K562 (cell line): ENCODE measurements around the gene MC1R. TPM values are rescaled to one million over a fixed set of nuclear protein-coding genes. Genes with fewer than 3 reads are reported as not detected.

ENCODE experiments used
- ATAC-seq: fragments of 200-7000 bp; cut with Tn5 transposase; 3 replicates; pipeline ENCODE4 v1.9.1; 2020; ENCODE audit warnings: moderate library complexity
- BruUV-seq: library from RNA; stranded (reverse); fragments of 400-500 nt; replicated peaks from 2 replicates; lab custom pipeline; 2021; lab: Mats Ljungman, UMichigan
- CTCF ChIA-PET: fragments of 300-600 bp; formaldehyde crosslinking; extraction: SDS; loops from one replicate; lab custom pipeline; 2021; ENCODE audit warnings: low intra/inter-chr PET ratio; lab: Yijun Ruan, JAX
- POLR2A ChIA-PET: fragments of 300-600, 350-650 bp; sonication (Branson Sonifier 250); formaldehyde crosslinking; extraction: SDS; loops from one replicate; lab custom pipeline; 2021; ENCODE audit warnings: antibody characterized with exemption, inconsistent platforms; lab: Yijun Ruan, JAX
- DNase-seq, 4 experiments: peaks; one replicate each; pipeline versions ENCODE4 v3.0.0 to v3.0.0-alpha.2; 2011 to 2018; ENCODE audit warnings: low spot score in 3 of 4, mixed read lengths in 3 of 4; ENCODE audit errors: extremely low read depth in 1 of 4
- FAIRE-seq: peaks from 2 replicates; lab custom pipeline; 2011; peaks lifted over from hg19 to GRCh38; lab: Jason Lieb, UNC
- H2AFZ ChIP-seq: 2 replicates; pipeline ENCODE4 v1.6.0; 2011; ENCODE audit warnings: low read depth, low read length, control low read depth, inconsistent platforms
- H3K27ac ChIP-seq: fragments of 200-600 bp; 3 replicates; pipeline ENCODE4 v1.8.0; 2011; ENCODE audit warnings: low read depth, mild to moderate bottlenecking, control low read depth, inconsistent platforms, low read length, moderate library complexity, mixed read lengths; ENCODE audit errors: extremely low read depth
- H3K27me3 ChIP-seq, 2 experiments: fragments of 300-600 bp in 1 of 2; 2 replicates in 1 of 2; 3 replicates in 1 of 2; pipeline versions ENCODE4 v1.6.0 to v1.8.0; 2011; ENCODE audit warnings: inconsistent platforms in 2 of 2, low read length in 2 of 2, mild to moderate bottlenecking in 1 of 2, mixed read lengths in 1 of 2, moderate library complexity in 1 of 2; ENCODE audit not compliant: control insufficient read depth in 2 of 2, insufficient read depth in 2 of 2
- H3K36me3 ChIP-seq: fragments of 300-600 bp; 3 replicates; pipeline ENCODE4 v1.8.0; 2011; ENCODE audit warnings: mild to moderate bottlenecking, low read length, inconsistent platforms; ENCODE audit not compliant: control insufficient read depth, insufficient read depth
- H3K4me1 ChIP-seq, 2 experiments: fragments of 200-600 bp in 1 of 2; replicated peaks in 1 of 2; 2 replicates in 1 of 2; 3 replicates in 1 of 2; pipeline versions ENCODE4 v1.5.1 to v1.8.0; 2011; ENCODE audit warnings: inconsistent platforms in 2 of 2, low read length in 2 of 2, mild to moderate bottlenecking in 1 of 2, mixed read lengths in 1 of 2, moderate library complexity in 1 of 2; ENCODE audit not compliant: control insufficient read depth in 2 of 2, insufficient read depth in 2 of 2
- H3K4me2 ChIP-seq: 2 replicates; pipeline ENCODE4 v1.6.1; 2011; ENCODE audit warnings: low read length, control low read depth, inconsistent platforms, mixed read lengths; ENCODE audit not compliant: insufficient read depth
- H3K4me3 ChIP-seq: fragments of 200-600 bp; sonication (generic), shearing (Covaris generic); 2 replicates; pipeline ENCODE4 v1.5.1; 2016; ENCODE audit warnings: control low read depth, inconsistent platforms
- H3K79me2 ChIP-seq: fragments of 200-600 bp; 3 replicates; pipeline ENCODE4 v1.8.0; 2011; ENCODE audit warnings: low read length, inconsistent platforms; ENCODE audit not compliant: control insufficient read depth, insufficient read depth
- H3K9ac ChIP-seq, 2 experiments: 2 replicates each; pipeline versions ENCODE4 v1.6.0 to v1.6.1; 2011; ENCODE audit warnings: low read depth in 2 of 2, low read length in 2 of 2, control low read depth in 1 of 2, inconsistent platforms in 1 of 2, mild to moderate bottlenecking in 1 of 2, mixed read lengths in 1 of 2; ENCODE audit not compliant: insufficient read depth in 1 of 2
- H3K9me1 ChIP-seq: one replicate; pipeline ENCODE4 v1.6.0; 2011; ENCODE audit warnings: inconsistent platforms, mild to moderate bottlenecking, low read length, moderate library complexity; ENCODE audit not compliant: control insufficient read depth, insufficient read depth
- H3K9me3 ChIP-seq: replicated peaks from 2 replicates; pipeline ENCODE4 v1.5.1; 2011; ENCODE audit warnings: low read depth, low read length, inconsistent platforms; ENCODE audit not compliant: control insufficient read depth, insufficient read depth
- H4K20me1 ChIP-seq: replicated peaks from 2 replicates; pipeline ENCODE4 v1.6.1; 2011; ENCODE audit warnings: low read length, inconsistent platforms, mixed read lengths; ENCODE audit not compliant: control insufficient read depth, insufficient read depth
- BACH1 ChIP-seq: fragments of 200-800 bp; sonication (Bioruptor generic); IDR thresholded peaks from 2 replicates; pipeline ENCODE4 v1.6.1; 2016; ENCODE audit warnings: missing genetic modification characterization, missing compliant biosample characterization
- CHCHD3 ChIP-seq: fragments of 250-450 bp; sonication (Bioruptor Pico); IDR thresholded peaks from 2 replicates; pipeline ENCODE4 v2.1.2; 2022; ENCODE audit warnings: mild to moderate bottlenecking
- ETV5 ChIP-seq: sonication (generic); formaldehyde crosslinking; IDR thresholded peaks from 2 replicates; pipeline ENCODE4 v1.4.0; 2020; ENCODE audit warnings: low read depth, mild to moderate bottlenecking, missing genetic modification reagents
- HDAC1 ChIP-seq, 2 experiments: fragments of 450-650 bp; IDR thresholded peaks; 2 replicates each; pipeline ENCODE4 v1.6.1; 2016 to 2017; ENCODE audit warnings: inconsistent platforms in 1 of 2, mild to moderate bottlenecking in 1 of 2, moderate library complexity in 1 of 2
- NFYB ChIP-seq: IDR thresholded peaks from 2 replicates; pipeline ENCODE4 v1.6.1; 2011; ENCODE audit warnings: mild to moderate bottlenecking, moderate library complexity; ENCODE audit not compliant: insufficient read length; ENCODE audit errors: extremely low read depth
- POLR2H ChIP-seq: IDR thresholded peaks from 2 replicates; pipeline ENCODE4 v1.6.1; 2016; ENCODE audit warnings: missing genetic modification characterization, low read depth, mild to moderate bottlenecking, control low read depth, missing compliant biosample characterization, moderate library complexity
- TARDBP ChIP-seq: fragments of 450-650 bp; IDR thresholded peaks from 2 replicates; pipeline ENCODE4 v1.6.1; 2016
- THRAP3 ChIP-seq: fragments of 450-650 bp; IDR thresholded peaks from 2 replicates; pipeline ENCODE4 v1.6.1; 2016; ENCODE audit warnings: mild to moderate bottlenecking, inconsistent platforms, borderline replicate concordance
- ZNF318 ChIP-seq, 2 experiments: fragments of 450-650 bp; IDR thresholded peaks; 2 replicates each; pipeline ENCODE4 v1.6.1; 2016; ENCODE audit warnings: mild to moderate bottlenecking in 2 of 2, borderline replicate concordance in 1 of 2, low read depth in 1 of 2, moderate library complexity in 1 of 2
- WGBS: fragments of 100-300 bp; shearing (Covaris generic); methylation state at CpG from one replicate; pipeline ENCODE4 v1.1.6; 2016; ENCODE audit warnings: low coverage, mixed read lengths; ENCODE audit not compliant: insufficient coverage; ENCODE audit errors: missing lambda C conversion rate; 5-methylcytosine and 5-hydroxymethylcytosine counted together
- in situ Hi-C: fragments of 300-500 bp; cut with MboI; formaldehyde crosslinking; loops from 4 replicates; pipeline ENCODE4 v1.15.0; 2018; ENCODE audit warnings: inconsistent platforms, mixed read lengths
- intact Hi-C: fragments of 100-400 bp; cut with micrococcal nuclease; formaldehyde crosslinking; loops from 2 replicates; pipeline ENCODE4 v1.14.2; 2022
- polyA plus RNA-seq, 8 experiments: library from polyadenylated mRNA; depleted of rRNA in 4 of 8; stranded (reverse) in 5 of 8; unstranded in 3 of 8; fragments of >200 nt; fragmentation: Nextera tagmentation in 2 of 8; fragmentation: Illumina TruSeq in 1 of 8; extraction: Ambion mirVana in 2 of 8; extraction: Trizol in 1 of 8; gene quantifications; 2 replicates each; pipeline versions ENCODE4 v1.2.1 to v1.2.3, GENCODE V29; 2011 to 2014; ENCODE audit warnings: inconsistent platforms in 1 of 8, missing spikeins in 1 of 8
- total RNA-seq, 7 experiments: library from RNA; depleted of rRNA in 6 of 7; stranded (reverse); fragments of >200 nt in 6 of 7; fragmentation: Illumina TruSeq in 2 of 7; extraction: Trizol in 2 of 7; gene quantifications; 2 replicates each; pipeline versions ENCODE4 v1.2.1 to v1.2.3, GENCODE V29; 2011 to 2021; ENCODE audit warnings: low replicate concordance in 1 of 7

The MC1R gene
- total and polyA plus RNA-seq, 9 of the 15 experiments (the other 6 are each of a cell fraction or from before 2014, with no cell fraction given), result 0.14 to 5.3 (median 2.5) TPM; not detected in 1

GRCh38 chr16:89892635-89893034, 26.0 kb upstream of the MC1R start:
- no peaks in the 10 kb centered on the region for H3K9me1 ChIP-seq
- no peaks in the 10 kb centered on the region for H3K9me3 ChIP-seq
- peaks cover 88% of the 10 kb centered on the region; the same call in 2 of the 3 replicates for H3K36me3 ChIP-seq
- in situ Hi-C loops (no loop called here), intact Hi-C loops (no loop called here)
- ChIA-PET CTCF (no interaction called here), POLR2A (interaction anchor here (0.6 to 1.6 kb wide), 3 partner anchors 10 to 57 kb away, joined by 3 to 5 read pairs (median 5); no protein-coding TSS in a partner anchor)
- BruUV-seq, result no TSS peak
- ATAC-seq (no peak), FAIRE-seq (no peak), DNase-seq (no peak)
- H3K27ac ChIP-seq, result no peak overlapping the region
- no peak overlapping the region for H3K4me2 ChIP-seq
- H3K4me1 ChIP-seq, result peaks cover 0 to 9% of the 10 kb centered on the region in 2 experiments; a peak in 1 of 5 replicates
- no peak overlapping the region for H2AFZ ChIP-seq
- no peaks in the 10 kb centered on the region for H3K27me3 ChIP-seq
- no peak overlapping the region for H3K4me3 ChIP-seq
- no peaks in the 10 kb centered on the region for H3K79me2 ChIP-seq
- WGBS, result 98% methylated on average over 8 of the region's 9 CpGs
- TF ChIP-seq BACH1 (tag) (no peak), HDAC1 (IDR thresholded peaks at IDR 0.05) (no peak), POLR2H (tag) (no peak), NFYB (no peak), TARDBP (no peak), ETV5 (CRISPR knock-in tag) (no peak), ZNF318 (IDR thresholded peaks at IDR 0.05; ENCODE audit: borderline replicate concordance in 1 of 2, low read depth in 1 of 2) (no peak), CHCHD3 (CRISPR knock-in tag) (no peak), THRAP3 (no peak)
- no peaks in the 10 kb centered on the region for H4K20me1 ChIP-seq
- no peak overlapping the region for H3K9ac ChIP-seq
